PC-9 (cell line): Measurements from ENCODE around the gene TET2. TPM values are rescaled to one million over a fixed set of nuclear protein-coding genes. Genes with fewer than 3 reads are reported as not detected.

Experiments used
- BruUV-seq: library from RNA; stranded (reverse); fragments of 400-500 nt; replicated peaks from 2 replicates; lab custom pipeline; 2021; lab: Mats Ljungman, UMichigan
- CTCF ChIA-PET: fragments of 300-600 bp; sonication (Branson Sonifier 250); formaldehyde crosslinking; loops from one replicate; lab custom pipeline; 2022; ENCODE audit warnings: antibody characterized with exemption; lab: Charles Lee
- POLR2A ChIA-PET: fragments of 300-600 bp; sonication (Branson Sonifier 250); formaldehyde crosslinking; loops from one replicate; lab custom pipeline; 2022; ENCODE audit warnings: antibody characterized with exemption; ENCODE audit not compliant: unreplicated experiment; lab: Charles Lee
- DNase-seq, 2 experiments: peaks; one replicate each; pipeline versions ENCODE4 v3.0.0 to v3.0.0-alpha.2; 2015 to 2022; ENCODE audit warnings: mixed read lengths in 1 of 2
- H2AFZ ChIP-seq: fragments of 200-600 bp; sonication (generic); 2 replicates; pipeline ENCODE4 v1.8.1; 2017; ENCODE audit warnings: antibody characterized with exemption
- H3F3A ChIP-seq: fragments of 200-600 bp; sonication (generic); 2 replicates; pipeline ENCODE4 v1.8.1; 2017; ENCODE audit warnings: antibody characterized with exemption, mild to moderate bottlenecking, low read depth; ENCODE audit not compliant: insufficient read depth
- H3K27ac ChIP-seq: fragments of 200-600 bp; sonication (generic); 2 replicates; pipeline ENCODE4 v1.6.1; 2016; ENCODE audit warnings: mixed run types
- H3K27me3 ChIP-seq: fragments of 200-600 bp; sonication (generic); 2 replicates; pipeline ENCODE4 v1.6.1; 2016; ENCODE audit warnings: low read depth, mixed run types; ENCODE audit not compliant: insufficient read depth
- H3K36me3 ChIP-seq: fragments of 200-600 bp; sonication (generic); 2 replicates; pipeline ENCODE4 v1.6.1; 2016; ENCODE audit warnings: low read depth, mixed run types
- H3K4me1 ChIP-seq: fragments of 200-600 bp; sonication (generic); replicated peaks from 2 replicates; pipeline ENCODE4 v1.6.1; 2016; ENCODE audit warnings: mixed run types; ENCODE audit not compliant: insufficient read depth
- H3K4me2 ChIP-seq: fragments of 200-600 bp; sonication (generic); 2 replicates; pipeline ENCODE4 v1.6.1; 2017; ENCODE audit warnings: mixed run types
- H3K4me3 ChIP-seq: fragments of 200-600 bp; sonication (generic); 2 replicates; pipeline ENCODE4 v1.6.1; 2016; ENCODE audit warnings: mixed run types
- H3K79me2 ChIP-seq: fragments of 200-600 bp; sonication (generic); 2 replicates; pipeline ENCODE4 v1.6.1; 2017; ENCODE audit warnings: low read depth, mixed run types
- H3K9me2 ChIP-seq: fragments of 200-600 bp; sonication (generic); 2 replicates; pipeline ENCODE4 v1.8.1; 2017; ENCODE audit warnings: mild to moderate bottlenecking; ENCODE audit not compliant: insufficient read depth
- H3K9me3 ChIP-seq: fragments of 200-600 bp; sonication (generic); 2 replicates; pipeline ENCODE4 v1.8.1; 2016; ENCODE audit warnings: low read depth; ENCODE audit not compliant: insufficient read depth
- H4K20me1 ChIP-seq: fragments of 200-600 bp; sonication (generic); 2 replicates; pipeline ENCODE4 v1.8.1; 2017; ENCODE audit not compliant: insufficient read depth
- CTCF ChIP-seq: fragments of 200-600 bp; sonication (generic); conservative IDR thresholded peaks from 2 replicates; pipeline ENCODE4 v1.6.1; 2017; ENCODE audit warnings: mixed run types, antibody characterized with exemption, mild to moderate bottlenecking, moderate library complexity
- EZH2 ChIP-seq: fragments of 200-600 bp; sonication (generic); IDR thresholded peaks from 2 replicates; pipeline ENCODE4 v1.8.0; 2017; ENCODE audit warnings: antibody characterized with exemption, low read depth
- intact Hi-C: fragments of 100-400 bp; cut with micrococcal nuclease; formaldehyde crosslinking; loops from one replicate; pipeline ENCODE4 v1.10.0; 2022; ENCODE audit not compliant: unreplicated experiment
- total RNA-seq: library from RNA; stranded (reverse); gene quantifications from 2 replicates; pipeline ENCODE4 v1.2.3, GENCODE V29; 2021

Gene TET2
- total RNA-seq, 1 experiment from 2014 or later, result 6.6 TPM

GRCh38 chr4:105147553-105148161 lies 981 bp downstream of the TET2 start:
- Histone ChIP-seq H3K27me3 (no peaks in the 10 kb centered on the region), H3F3A (no peaks in the 10 kb centered on the region), H3K4me3 (peak overlapping the region; percentile 97), H3K4me2 (peak overlapping the region; percentile 92), H3K9me3 (no peaks in the 10 kb centered on the region), H2AFZ (peak overlapping the region; percentile 99), H3K4me1 (peaks cover 19% of the 10 kb centered on the region; the same call in 1 of the 2 replicates), H3K36me3 (no peaks in the 10 kb centered on the region), H4K20me1 (no peaks in the 10 kb centered on the region), H3K79me2 (peaks cover 16% of the 10 kb centered on the region), H3K27ac (peak overlapping the region; percentile 34; the same call in 1 of the 2 replicates), H3K9me2 (no peaks in the 10 kb centered on the region)
- TF ChIP-seq EZH2 (no peak), CTCF (no peak)
- intact Hi-C loops, result loop anchor here (2.0 to 5.0 kb wide), 2 partner anchors 87 to 325 kb away; partner anchors contain the start of gene PPA2
- DNase-seq, result no peak
- ChIA-PET CTCF (interaction anchor here (0.6 kb wide), 2 partner anchors 111 to 177 kb away, joined by 3 to 8 read pairs; no protein-coding TSS in a partner anchor), POLR2A (no interaction called here)
- BruUV-seq, result no TSS peak

- intact Hi-C loops, result loop anchor here (5.0 kb wide), 1 partner anchor 324 kb away; the partner anchor contains the start of gene PPA2
- Histone ChIP-seq H4K20me1 (no peaks in the 10 kb centered on the region), H3K27ac (no peak overlapping the region), H3K79me2 (peaks cover 16% of the 10 kb centered on the region), H3K36me3 (no peaks in the 10 kb centered on the region), H3K9me3 (no peaks in the 10 kb centered on the region), H3K4me1 (peaks cover 19% of the 10 kb centered on the region; the same call in 1 of the 2 replicates), H3K4me3 (peak overlapping the region; percentile 97), H3K4me2 (peak overlapping the region; percentile 92), H3K9me2 (no peaks in the 10 kb centered on the region), H3F3A (no peaks in the 10 kb centered on the region), H2AFZ (no peak overlapping the region), H3K27me3 (no peaks in the 10 kb centered on the region)
- no TSS peak for BruUV-seq
- ChIA-PET CTCF (no interaction called here), POLR2A (no interaction called here)
- no peak for DNase-seq
- TF ChIP-seq EZH2 (no peak), CTCF (no peak)
These were observed 1.7 kb downstream of the TET2 start for GRCh38 chr4:105148356-105148755.

GRCh38 chr4:105148776-105149175 lies 2.1 kb downstream of the TET2 start:
- Histone ChIP-seq H3K4me3 (no peak overlapping the region; the same call in 1 of the 2 replicates), H3K27me3 (no peaks in the 10 kb centered on the region), H3F3A (no peaks in the 10 kb centered on the region), H3K4me1 (peaks cover 19% of the 10 kb centered on the region; the same call in 1 of the 2 replicates), H3K9me3 (no peaks in the 10 kb centered on the region), H2AFZ (no peak overlapping the region), H3K36me3 (no peaks in the 10 kb centered on the region), H3K27ac (no peak overlapping the region), H3K9me2 (no peaks in the 10 kb centered on the region), H3K4me2 (no peak overlapping the region; the same call in 1 of the 2 replicates), H4K20me1 (no peaks in the 10 kb centered on the region), H3K79me2 (peaks cover 16% of the 10 kb centered on the region)
- ChIA-PET POLR2A (no interaction called here), CTCF (no interaction called here)
- intact Hi-C loops, result loop anchor here (5.0 kb wide), 1 partner anchor 324 kb away; the partner anchor contains the start of gene PPA2
- TF ChIP-seq EZH2, result no peak
- BruUV-seq, result no TSS peak
- DNase-seq, result no peak
